ENCODE data around the gene VGF.

DNA sequence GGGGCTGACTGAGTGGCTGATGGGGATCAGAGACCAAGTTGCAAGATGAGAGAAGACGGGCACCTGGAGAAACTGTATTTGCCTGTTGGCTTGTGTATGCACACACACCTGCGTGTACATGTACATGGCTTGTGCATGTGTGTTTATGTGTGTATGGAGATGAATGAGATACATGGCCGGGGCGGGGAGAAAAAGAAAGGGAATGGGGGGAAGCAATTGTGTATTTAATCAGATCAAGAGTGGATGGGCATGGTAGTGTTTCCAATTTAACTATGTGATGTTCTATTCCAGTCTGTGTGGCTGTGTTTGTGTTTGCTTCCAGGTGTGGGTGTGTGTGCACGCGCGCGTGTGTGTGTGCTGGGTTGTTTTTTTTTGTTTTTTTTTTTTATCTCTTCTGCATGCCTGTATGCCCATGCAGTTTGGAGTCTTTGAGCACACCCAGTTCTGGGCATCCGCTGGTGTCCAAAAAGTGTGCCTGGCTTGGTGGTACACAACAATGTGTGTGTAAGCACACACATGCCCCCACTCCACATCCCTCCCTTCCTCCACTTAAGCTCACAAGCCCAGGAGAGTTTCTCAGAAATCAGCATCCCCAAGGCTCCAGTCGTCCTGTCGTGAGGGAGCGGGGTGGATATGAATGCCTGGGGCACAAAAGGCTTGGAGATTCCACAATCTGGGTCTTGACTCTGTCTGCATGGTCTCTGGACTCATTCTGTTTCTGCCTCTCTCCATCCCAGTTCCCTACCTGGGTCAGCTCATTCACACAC lies 2.5 kb upstream of the VGF start:
- TF ChIP-seq, protein P1, sequence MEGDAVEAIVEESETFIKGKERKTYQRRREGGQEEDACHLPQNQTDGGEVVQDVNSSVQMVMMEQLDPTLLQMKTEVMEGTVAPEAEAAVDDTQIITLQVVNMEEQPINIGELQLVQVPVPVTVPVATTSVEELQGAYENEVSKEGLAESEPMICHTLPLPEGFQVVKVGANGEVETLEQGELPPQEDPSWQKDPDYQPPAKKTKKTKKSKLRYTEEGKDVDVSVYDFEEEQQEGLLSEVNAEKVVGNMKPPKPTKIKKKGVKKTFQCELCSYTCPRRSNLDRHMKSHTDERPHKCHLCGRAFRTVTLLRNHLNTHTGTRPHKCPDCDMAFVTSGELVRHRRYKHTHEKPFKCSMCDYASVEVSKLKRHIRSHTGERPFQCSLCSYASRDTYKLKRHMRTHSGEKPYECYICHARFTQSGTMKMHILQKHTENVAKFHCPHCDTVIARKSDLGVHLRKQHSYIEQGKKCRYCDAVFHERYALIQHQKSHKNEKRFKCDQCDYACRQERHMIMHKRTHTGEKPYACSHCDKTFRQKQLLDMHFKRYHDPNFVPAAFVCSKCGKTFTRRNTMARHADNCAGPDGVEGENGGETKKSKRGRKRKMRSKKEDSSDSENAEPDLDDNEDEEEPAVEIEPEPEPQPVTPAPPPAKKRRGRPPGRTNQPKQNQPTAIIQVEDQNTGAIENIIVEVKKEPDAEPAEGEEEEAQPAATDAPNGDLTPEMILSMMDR (IDR thresholded peaks at IDR 0.05): no peak
- TF ChIP-seq EZH2phosphoT487 (IDR thresholded peaks at IDR 0.05): peak; percentile 18

Data from neural progenitor cell (in vitro differentiated cells).